IPS-11a (cell line): ENCODE results near the gene RGS3.
"Not testable (repeated sequence)": the region's sequence is repeated elsewhere in the genome, so short reads cannot be mapped to it uniquely, and the experiment has no call there.

Source experiments
- H3K4me3 ChIP-seq: one replicate; pipeline ENCODE4 v1.5.1; 2013; ENCODE audit warnings: low read depth, low read length, control low read depth

RGS3 gene

GRCh38 chr9:113543296-113543981, 79.9 kb downstream of the RGS3 start:
- H3K4me3 ChIP-seq, result no peak overlapping the region

GRCh38 chr9:113543982-113544303, 80.4 kb downstream of the RGS3 start:
- H3K4me3 ChIP-seq, result no peak overlapping the region

GRCh38 chr9:113545068-113545467, 81.5 kb downstream of the RGS3 start:
- H3K4me3 ChIP-seq, result no peak overlapping the region

- H3K4me3 ChIP-seq, result no peak overlapping the region
These were observed 83.0 kb downstream of the RGS3 start for GRCh38 chr9:113546566-113546965.

DNA sequence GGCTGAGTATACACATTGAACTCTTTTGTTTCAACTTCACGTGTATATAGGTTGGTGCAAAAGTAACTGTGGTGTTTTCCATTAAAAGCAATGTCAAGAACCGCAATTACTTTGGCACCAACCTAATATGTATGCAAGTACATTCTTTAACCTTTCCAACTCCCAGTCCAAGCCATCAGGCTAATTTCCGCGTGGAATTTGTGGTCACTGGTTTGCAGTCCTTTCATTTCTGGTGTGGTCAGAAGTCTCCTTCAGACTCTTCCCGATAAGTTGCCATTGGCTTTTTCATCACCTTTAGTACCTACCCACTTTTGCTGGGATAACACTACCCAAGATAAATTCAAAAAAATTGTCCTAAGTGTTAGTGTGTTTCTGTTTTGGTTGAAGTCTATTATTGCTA, 84.0 kb downstream of the RGS3 start:
- H3K4me3 ChIP-seq, result no peak overlapping the region

DNA sequence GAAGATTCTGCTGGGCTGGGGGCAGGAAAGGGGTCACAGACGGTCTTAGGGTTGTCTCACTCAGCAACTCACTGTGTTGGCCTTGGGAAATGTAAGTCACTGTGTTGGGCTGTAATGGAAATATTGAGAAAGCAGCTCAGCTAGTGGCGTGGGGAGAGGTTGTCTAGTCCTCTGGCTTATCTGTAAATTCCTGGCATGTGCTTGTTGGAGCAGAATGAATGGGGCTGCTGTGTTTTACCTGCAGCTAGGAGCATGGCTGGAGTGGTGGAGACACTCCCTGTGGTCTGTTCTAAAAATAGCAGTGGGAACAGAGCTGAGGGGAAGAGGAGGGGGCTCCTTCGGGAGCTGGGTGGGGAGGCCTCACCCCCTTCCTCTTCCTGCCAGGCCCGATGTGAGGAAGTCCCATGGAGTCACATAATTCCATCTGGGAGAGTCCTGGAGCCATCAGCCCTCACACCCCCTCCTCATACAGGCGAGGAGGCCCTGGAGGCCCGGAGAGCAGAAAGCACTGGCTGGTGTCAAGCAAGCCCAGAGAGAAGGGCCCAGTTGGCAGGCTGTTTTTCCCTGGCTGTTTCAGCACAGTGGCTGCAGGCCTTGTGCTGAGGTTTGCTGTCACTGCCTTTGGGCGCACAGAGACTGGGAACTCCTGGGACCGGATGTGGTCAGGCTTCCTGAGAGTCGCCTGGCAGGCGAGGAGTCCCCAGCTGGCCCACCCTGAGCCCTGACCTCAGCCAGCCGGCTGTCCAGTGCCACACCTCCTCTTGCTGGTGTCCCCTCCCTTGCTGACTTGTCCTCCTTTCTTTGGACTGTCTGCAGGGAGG, 84.9 kb downstream of the RGS3 start:
- H3K4me3 ChIP-seq, result no peak overlapping the region

DNA sequence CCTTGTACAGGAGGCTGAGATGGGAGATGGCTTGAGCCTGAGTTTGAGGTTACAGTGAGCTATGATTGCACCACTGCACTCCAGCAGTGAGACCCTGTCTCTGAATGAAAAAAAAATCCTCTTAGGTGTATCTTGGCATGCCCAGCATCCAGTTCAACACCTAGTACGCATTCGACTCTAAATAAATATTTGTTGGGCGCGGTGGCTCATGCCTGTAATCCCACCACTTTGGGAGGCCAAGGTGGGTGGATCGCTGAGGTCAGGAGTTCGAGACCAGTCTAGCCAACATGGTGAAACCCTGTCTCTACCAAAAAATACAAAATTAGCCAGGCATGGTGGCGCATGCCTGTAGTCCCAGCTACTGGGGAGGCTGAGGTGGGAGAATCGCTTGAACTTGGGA, 86.4 kb downstream of the RGS3 start:
- H3K4me3 ChIP-seq, result not testable (repeated sequence)

- no peak overlapping the region for H3K4me3 ChIP-seq
These were observed 93.5 kb downstream of the RGS3 start for GRCh38 chr9:113556877-113557593.

- H3K4me3 ChIP-seq, result no peak overlapping the region
These were observed 95.3 kb downstream of the RGS3 start for GRCh38 chr9:113558632-113559502.

DNA sequence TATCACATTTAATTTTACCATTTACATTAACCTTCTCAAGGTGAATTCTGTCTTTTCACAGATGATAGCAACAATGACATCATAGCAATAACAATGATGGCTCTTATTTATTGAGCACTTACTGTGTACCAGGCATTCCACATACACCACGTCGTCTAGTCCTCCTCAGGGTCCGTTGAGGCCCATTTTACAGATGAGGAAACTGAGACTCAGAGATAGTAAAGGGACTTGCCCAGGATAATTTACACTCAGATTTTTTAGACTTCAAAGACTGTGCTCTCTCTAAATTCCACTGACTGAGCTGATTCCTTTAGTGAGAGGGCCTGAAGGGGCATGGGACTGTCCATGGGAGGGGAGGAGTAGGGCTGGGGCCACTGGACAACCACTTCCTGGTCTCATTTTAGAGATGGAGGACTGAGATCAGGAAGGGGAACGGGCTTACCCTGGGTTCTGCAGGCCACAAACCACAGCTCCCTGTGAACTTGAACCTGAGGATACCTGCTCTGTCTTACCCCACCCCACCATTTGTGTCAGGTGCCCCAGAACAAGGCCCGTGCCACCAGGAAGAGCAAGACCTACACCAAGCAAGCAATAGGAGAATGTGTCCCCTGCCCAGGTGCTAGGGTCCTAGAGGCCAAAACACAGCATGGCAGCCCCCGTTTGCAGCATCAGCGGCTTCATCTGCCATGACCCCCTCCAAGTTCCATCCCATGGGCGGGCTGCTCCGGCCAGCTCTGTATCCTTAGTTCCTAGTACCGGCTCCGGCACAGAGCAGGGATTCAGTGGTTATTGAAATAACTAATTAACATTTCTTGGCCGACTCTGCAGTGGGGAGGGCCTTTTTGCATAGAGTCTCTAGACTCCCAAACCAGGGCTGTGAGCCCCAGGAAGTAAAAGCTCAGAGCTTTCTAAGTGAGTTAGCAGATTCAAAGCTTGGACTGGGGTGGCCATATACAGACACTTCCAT, 96.6 kb downstream of the RGS3 start:
- no peak overlapping the region for H3K4me3 ChIP-seq

DNA sequence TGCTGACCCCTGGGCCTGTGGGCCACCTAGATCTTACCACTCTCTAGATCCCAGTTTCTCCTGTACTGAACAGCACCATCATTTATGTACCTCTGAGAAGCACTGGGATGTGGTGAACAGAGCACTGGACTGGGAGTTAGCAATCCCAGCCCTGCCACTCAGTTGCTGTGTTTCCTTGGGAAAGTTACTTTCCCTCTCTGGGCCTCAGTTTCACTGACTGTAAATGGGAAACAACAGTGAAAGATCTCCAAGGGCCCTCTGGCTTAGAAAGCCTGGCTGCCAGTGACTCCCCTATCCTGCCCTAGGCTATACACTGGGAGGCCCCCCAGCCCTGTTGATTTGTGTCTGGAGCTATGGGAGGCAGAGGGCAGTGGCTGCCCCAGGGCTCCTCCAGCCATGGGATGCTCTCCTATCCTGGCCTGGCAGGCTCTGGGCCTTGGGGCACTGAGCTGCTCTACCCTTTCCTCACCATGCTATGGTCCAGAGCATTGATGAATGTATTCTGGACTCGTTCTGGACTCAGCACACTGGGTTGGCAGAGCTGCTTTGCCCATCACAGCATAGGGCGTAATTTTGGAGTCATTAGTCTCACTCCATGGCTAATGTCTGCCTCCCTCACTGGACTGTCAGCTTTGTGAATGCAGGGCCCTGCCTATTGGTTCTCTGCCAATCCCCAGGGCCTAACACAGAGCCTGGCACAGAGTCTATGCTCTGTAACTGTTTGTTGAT, 99.3 kb downstream of the RGS3 start:
- no peak overlapping the region for H3K4me3 ChIP-seq

- H3K4me3 ChIP-seq, result no peak overlapping the region
These were observed 100.4 kb downstream of the RGS3 start for GRCh38 chr9:113563826-113564497.

- H3K4me3 ChIP-seq, result peak overlapping the region; percentile 39
These were observed 101.1 kb downstream of the RGS3 start for GRCh38 chr9:113564498-113565237.

- no peak overlapping the region for H3K4me3 ChIP-seq
These were observed 102.6 kb downstream of the RGS3 start for GRCh38 chr9:113566016-113566711.

DNA sequence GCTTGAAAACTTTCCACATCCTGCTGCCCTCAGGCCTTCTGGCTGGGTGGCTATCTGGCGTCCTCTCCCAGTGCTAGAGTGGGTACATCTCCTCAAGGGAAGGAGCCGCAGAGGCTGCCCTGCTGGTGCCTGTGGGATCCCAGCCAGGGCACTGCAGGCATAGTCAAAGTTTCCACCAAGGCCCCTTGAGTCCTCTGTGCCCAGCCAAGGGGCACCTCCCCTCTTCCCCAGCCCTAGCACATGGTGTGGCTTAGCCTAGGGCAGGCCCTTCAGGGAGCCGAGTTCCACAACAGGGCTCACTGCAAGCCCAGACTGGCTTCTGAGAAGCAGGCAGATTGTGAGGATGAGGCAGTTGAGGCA, 103.2 kb downstream of the RGS3 start:
- no peak overlapping the region for H3K4me3 ChIP-seq

DNA sequence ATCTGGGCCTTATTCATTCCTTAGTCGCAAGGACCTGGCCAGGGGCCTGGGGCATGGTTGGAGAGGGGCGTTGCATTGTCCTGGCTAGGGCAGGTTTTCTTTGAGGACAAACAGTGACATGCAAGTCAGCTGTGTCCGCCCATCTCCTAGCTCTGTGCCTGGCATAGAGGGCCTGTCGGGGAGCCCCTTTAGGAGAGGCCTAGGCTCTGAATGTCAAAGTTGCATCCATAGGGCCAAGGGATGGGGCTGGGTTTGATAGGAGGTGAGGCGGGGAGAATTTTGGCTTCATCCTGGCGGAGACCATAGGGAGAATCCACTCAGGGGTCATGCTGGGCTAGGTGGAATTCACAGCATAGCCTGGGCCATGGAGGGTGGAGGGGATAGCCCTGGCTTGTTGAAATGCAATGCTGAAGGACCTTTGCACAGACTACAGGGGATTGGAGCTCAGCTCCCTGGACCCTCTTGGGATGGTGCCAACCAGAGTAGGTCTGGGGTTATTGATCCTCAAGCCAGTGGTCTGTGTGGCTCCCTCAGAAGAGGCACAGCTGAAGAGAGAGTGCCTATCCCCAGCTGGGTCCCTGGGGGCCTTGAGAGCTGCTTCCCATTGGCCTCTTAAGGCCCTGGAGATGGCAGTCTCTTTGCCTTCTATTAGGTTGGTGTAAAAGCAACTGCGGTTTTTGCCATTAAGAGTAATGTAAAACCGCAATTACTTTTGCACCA, 104.0 kb downstream of the RGS3 start:
- H3K4me3 ChIP-seq, result no peak overlapping the region

GRCh38 chr9:113568081-113568435, 104.5 kb downstream of the RGS3 start:
- H3K4me3 ChIP-seq, result no peak overlapping the region
